Brain microvascular endothelial cell (primary cell): Measurements from ENCODE around the gene FAM120B.

ENCODE experiments used
- DNase-seq: peaks from one replicate; pipeline ENCODE4 v3.0.0-alpha.2; 2020
- H3K27ac ChIP-seq: fragments of 250-450 bp; sonication (Bioruptor Pico); 2 replicates; pipeline ENCODE4 v1.5.1; 2020; ENCODE audit warnings: mild to moderate bottlenecking, moderate library complexity
- H3K27me3 ChIP-seq: fragments of 250-450 bp; sonication (Bioruptor Pico); replicated peaks from 2 replicates; pipeline ENCODE4 v1.5.1; 2020; ENCODE audit warnings: mild to moderate bottlenecking
- H3K36me3 ChIP-seq: fragments of 250-450 bp; sonication (Bioruptor Pico); replicated peaks from 2 replicates; pipeline ENCODE4 v1.5.1; 2020; ENCODE audit warnings: mild to moderate bottlenecking
- H3K4me3 ChIP-seq: 2 replicates; pipeline ENCODE4 v1.5.1; 2011; ENCODE audit warnings: low read depth, mild to moderate bottlenecking, control low read depth, low read length, moderate library complexity
- in situ Hi-C: cut with HindIII; loops from 2 replicates; pipeline ENCODE4 v1.10.0; 2017; ENCODE audit warnings: low sequenced_read_pairs, low pct_ligation_motif_present
- TF ChIP-seq, protein P1 (sequence below): IDR thresholded peaks from 2 replicates; pipeline ENCODE4 v1.5.1; 2011; ENCODE audit warnings: low read depth, mild to moderate bottlenecking, moderate library complexity, low read length, control low read depth, inconsistent platforms; ENCODE audit errors: missing control alignments

The FAM120B gene

DNA sequence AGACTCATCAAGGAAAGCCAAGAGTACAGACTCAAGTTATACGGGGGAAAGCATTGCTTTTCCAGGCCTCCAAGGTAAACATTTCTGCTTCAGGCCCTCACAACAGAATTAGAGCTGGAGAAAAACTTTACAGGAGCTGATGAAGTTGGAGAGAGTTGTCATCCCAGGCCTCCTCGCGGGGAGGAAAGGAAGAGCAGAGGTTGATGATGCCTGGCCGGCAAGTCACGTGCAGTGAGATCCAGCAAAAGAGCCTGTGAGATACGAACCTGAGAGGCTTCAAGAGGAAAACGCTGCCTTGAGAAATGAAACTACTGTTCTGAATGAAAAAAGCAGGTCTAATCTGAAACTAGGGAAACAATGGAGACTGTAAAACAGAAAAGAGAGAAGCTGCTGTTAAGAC, 122.9 kb downstream of the FAM120B start:
- H3K27me3 ChIP-seq = no peaks in the 10 kb centered on the region
- no peak for DNase-seq
- no peaks in the 10 kb centered on the region for H3K36me3 ChIP-seq
- H3K27ac ChIP-seq = no peak overlapping the region
- in situ Hi-C loops = no loop called here
- no peak overlapping the region for H3K4me3 ChIP-seq
- TF ChIP-seq, protein P1, sequence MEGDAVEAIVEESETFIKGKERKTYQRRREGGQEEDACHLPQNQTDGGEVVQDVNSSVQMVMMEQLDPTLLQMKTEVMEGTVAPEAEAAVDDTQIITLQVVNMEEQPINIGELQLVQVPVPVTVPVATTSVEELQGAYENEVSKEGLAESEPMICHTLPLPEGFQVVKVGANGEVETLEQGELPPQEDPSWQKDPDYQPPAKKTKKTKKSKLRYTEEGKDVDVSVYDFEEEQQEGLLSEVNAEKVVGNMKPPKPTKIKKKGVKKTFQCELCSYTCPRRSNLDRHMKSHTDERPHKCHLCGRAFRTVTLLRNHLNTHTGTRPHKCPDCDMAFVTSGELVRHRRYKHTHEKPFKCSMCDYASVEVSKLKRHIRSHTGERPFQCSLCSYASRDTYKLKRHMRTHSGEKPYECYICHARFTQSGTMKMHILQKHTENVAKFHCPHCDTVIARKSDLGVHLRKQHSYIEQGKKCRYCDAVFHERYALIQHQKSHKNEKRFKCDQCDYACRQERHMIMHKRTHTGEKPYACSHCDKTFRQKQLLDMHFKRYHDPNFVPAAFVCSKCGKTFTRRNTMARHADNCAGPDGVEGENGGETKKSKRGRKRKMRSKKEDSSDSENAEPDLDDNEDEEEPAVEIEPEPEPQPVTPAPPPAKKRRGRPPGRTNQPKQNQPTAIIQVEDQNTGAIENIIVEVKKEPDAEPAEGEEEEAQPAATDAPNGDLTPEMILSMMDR = peak; percentile 41

DNA sequence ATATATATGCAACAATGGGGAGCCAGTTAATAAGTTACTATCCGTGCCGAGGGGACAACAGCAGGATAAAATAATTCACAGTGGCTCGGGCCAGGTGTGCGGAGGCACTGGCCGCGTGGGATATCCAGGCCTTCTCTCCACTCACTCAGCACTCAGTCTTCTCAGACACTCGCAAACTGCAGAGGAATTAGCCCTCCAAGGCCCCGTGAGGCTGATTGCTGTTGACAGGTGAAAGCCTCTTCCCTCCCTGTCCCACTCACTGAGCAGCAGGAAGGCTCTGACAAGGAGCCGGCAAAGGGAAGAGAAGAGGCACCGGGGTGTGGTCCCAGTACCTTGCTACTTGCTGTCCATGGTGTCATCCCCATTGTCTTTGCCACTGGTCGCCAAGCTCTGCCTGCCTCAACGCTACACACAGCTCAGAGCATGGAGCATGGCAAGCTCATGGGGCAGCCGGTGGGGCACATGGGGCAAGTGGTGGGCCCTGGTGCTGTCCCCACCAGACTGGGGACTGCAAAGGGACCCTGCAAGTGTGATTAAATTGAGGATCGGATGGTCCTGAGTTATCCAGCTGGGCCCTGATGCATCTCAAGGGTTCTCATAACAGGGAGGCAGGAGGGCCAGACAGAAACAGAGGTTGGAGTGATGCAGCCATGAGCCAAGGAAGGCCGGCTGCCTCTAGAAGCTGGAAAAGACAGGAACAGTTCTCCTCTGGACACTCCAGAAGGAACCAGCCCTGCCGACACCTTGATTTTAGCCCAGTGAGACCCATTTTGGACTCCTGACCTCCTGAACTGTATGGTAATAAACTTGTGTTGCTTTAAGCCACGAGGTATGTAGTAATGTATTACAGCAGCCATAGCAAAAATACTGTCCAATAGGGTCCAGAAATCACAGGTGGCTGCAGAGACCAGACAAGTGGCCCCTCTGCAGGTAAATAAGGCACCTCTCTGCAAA, 126.9 kb downstream of the FAM120B start:
- Histone ChIP-seq H3K27me3 (no peaks in the 10 kb centered on the region), H3K27ac (no peak overlapping the region), H3K36me3 (no peaks in the 10 kb centered on the region), H3K4me3 (no peak overlapping the region)
- in situ Hi-C loops = no loop called here
- DNase-seq = no peak
- TF ChIP-seq, protein P1 = no peak

DNA sequence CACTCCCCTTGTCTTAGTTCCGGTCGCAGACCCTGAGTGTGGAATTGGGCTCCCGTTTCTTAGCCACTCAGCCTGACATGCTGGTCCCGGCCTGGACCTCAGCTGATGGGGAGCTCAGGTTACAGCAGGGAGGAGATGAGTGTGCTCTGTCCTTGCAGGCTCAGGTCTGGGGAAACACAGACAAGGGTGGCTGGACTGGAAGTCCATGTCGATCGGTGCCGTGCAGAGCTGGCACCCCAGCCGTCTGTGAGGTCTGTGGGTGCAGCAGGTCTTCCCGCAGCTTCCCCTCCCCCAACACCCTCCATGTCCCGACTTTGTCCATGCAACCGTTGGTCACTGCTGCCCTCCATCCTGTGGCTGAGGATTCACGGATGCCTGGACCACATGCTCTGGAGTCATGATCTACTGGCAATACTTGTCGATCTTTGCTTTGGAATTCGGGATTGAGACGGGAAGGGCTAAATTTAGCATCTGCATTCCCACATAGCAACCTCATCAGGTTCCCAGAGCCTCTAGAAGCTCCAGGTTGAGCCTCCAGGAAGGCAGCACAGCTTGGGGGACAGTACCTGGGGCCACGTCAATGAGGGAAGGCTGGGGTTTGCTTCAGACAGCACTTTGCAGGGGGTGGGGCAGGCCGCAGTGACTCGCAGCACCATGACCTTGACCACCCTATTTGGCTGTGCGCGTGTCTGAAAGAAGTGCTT, 127.7 kb downstream of the FAM120B start:
- H3K27me3 ChIP-seq = no peaks in the 10 kb centered on the region
- in situ Hi-C loops = no loop called here

DNA sequence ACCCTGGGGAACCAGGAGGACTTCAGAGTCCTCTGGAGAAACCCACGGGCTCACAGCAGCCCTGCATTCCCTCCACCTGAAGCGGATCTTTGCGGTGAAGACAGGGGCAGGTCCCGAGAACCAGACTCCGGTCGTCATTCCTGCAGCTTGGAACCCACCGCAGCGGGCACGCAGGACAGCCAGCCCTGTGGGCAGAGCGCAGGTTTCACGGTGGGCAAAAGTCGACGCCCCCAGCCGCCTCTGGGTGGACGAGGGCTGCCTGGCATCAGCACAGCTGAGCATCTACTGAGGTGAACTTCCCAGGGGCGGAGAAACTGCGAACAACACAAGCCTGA, 128.2 kb downstream of the FAM120B start:
- in situ Hi-C loops = no loop called here

More for the DNA sequence above, 127.7 kb downstream of the FAM120B start:
- no peak for DNase-seq
- no peak overlapping the region for H3K4me3 ChIP-seq
- TF ChIP-seq, protein P1 = no peak
- no peaks in the 10 kb centered on the region for H3K36me3 ChIP-seq
- H3K27ac ChIP-seq = no peak overlapping the region

DNA sequence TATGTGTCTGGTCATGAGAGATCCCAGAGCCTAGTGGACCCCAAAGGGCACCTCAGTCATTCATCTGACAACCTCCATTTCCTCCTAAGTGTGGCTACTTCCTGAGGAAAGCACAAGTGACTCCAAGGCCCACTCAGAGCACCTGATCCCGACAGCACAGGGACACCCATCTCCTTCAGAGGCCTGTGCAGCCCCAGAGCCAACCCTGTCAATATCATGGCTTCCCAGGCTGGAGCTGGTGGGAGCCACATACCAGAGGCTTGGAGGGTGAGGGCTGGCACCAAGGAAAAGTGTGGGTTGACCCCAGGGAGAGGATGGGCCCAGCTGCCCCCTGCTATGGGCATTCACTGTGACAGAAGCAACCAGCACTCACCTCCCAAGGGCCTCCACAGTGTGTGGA, 129.2 kb downstream of the FAM120B start:
- TF ChIP-seq, protein P1 = no peak
- Histone ChIP-seq H3K4me3 (no peak overlapping the region), H3K36me3 (no peaks in the 10 kb centered on the region), H3K27me3 (no peaks in the 10 kb centered on the region), H3K27ac (no peak overlapping the region)
- DNase-seq = no peak
- in situ Hi-C loops = no loop called here

More for the DNA sequence above, 128.2 kb downstream of the FAM120B start:
- DNase-seq = no peak
- Histone ChIP-seq H3K36me3 (no peaks in the 10 kb centered on the region), H3K4me3 (no peak overlapping the region), H3K27ac (no peak overlapping the region), H3K27me3 (no peaks in the 10 kb centered on the region)
- TF ChIP-seq, protein P1 = no peak
